ENCODE results near the gene PRSS35.
"Not testable (repeated sequence)": the region's sequence is repeated elsewhere in the genome, so short reads cannot be mapped to it uniquely, and the experiment has no call there.

The PRSS35 gene

DNA sequence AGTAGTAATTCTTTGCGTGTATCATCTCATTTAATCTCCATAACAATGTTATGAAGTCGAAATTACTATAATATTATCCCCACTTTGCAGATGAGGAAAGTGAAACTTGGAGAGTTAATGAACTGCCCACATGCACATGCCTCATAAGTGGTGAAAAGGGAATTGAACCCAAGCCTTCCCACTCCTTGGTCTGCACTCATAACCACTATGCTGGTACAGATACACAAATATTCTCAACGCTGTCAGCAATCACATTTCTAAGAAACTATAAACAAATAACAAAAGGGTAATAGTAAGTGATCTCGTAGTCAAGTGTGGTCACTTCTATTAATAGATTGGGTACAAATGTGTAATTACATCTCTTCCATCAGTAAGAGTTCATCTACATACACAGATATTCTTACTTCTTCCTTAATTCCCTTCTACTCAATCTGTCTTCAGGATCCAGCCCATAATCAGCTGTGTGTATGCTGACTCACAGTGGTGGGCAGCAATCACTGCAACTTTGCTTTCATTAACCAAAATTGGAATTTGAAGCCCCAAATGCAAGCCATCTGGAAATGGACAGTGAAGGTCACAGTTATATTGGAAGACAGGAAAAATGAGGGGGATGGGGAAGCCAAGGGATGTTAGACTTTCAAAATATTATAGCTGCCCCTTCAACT is 6.6 kb downstream of the PRSS35 start:
- no peak for DNase-seq

DNA sequence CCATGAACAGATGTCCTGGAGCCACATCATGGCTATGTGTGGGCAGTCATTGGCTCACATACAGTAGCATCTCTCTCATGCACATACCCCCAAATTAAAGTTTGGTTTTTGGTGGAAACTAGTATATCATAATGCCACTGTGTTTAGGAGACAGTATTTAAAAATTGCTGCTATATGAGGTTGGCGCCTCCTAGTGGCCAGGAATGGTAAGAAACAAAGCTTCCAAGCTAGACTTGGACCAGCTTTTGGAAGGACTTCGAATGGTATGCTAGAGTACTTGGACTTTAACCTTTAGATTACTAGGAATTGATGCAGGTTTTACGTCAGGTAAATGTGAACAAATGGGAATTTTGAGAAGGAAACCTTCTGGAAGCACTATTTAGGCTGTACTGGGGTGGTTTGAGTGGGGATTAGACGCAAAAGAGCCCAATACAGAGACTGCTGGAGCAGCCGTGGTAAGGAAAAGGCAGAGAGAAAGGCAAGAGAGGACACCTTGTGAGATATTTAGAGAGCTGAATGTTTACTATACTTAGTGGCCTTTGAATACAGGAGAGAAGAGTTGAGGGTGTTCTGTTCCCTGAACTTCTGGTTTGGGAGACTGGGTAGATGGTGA is 23.8 kb downstream of the PRSS35 start:
- DNase-seq, result no peak

DNA sequence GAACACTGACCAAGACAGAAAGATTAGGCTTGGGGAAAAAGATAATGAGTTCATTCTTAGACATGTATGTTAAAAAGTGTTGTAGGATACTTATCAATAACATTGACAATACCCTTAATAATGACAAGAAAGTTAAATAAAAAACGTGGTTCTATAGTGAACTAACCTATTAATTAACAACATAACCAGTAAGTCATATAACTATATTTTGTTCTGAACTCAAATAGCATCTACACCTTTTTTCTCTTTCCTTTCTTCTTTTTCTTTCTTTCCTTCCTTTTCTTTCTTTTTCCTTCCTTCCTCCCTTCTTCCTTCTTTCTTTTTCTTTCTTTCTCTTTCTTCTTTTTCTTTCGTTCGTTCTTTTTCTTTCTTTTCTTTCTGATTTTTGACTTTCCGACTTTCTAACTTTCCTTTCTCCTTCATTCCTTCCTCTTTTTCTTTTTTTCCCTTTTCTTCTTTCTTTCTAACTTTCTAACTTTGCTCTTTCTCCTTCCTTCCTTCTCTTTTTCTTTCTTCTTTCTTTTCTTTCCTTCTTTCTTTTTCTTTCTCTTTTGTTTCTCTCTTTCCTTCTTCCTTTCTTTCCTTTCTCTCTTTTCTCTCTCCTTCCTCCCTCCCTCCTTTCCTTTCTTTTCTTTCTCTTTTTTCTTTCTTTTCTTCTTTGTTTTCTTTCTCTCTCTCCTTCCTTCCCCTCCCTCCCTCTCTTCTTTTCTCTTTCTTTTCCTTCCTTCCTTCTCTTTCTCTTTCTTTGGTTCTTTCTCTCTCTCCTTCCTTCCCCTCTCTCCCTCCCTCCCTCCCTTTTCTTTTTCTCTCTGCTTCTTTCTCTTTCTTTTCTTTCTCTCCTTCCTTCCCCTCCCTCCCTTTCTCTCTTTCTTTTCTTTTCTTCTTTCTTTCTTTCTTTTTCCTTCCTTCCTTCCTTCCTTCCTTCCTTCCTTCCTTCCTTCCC is 24.6 kb downstream of the PRSS35 start:
- DNase-seq, result no peak

GRCh38 chr6:83539678-83540077 is 27.3 kb downstream of the PRSS35 start:
- no peak for DNase-seq

DNA sequence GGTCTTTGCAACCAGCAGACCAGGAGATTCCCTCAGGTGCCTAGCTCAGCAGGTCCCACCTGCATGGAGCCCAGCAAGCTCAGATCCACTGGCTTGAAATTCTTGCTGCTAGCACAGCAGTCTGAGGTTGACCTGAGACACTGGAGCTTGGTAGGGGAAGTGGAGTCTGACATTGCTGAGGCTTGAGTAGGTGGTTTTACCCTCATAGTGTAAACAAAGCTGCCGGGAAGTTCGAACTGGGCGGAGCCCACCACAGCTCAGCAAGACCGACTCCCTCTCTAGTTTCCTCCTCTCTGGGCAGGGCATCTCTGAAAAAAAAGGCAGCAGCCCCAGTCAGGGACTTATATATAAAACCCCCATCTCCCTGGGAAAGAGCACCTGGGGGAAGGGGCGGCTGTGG is 34.3 kb downstream of the PRSS35 start:
- no peak for DNase-seq

DNA sequence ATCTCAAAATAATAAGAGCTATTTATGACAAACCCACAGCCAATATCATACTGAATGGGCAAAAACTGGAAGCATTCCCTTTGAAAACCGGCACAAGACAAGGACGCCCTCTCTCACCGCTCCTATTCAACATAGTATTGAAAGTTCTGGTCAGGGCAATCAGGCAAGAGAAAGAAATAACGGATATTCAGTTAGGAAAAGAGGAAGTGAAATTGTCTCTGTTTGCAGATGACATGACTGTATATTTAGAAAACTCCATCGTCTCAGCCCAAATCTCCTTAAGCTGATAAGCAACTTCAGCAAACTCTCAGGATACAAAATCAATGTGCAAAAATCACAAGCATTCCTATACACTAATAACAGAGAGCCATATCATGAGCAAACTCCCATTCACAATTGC is 38.1 kb downstream of the PRSS35 start:
- DNase-seq, result not testable (repeated sequence)

GRCh38 chr6:83551748-83552147 is 39.4 kb downstream of the PRSS35 start:
- not testable (repeated sequence) for DNase-seq

DNA sequence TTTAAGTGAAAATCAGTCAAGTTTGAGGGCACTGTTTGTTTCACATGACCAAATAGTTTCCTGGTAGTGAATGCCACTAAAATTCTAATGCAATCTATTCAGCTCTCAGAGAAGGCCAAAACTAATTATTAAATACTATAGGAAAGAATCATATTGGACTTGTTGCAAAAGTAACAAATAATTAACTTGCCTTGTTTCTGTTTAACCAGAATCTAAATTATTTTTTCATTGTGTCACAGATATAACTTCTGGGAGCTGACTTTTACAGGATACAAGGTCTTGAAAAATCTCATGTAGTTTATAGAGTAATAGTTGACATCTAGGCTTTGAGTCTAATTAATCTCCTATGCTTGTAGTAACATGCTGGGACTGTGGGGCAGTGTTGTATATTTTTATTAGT is 44.5 kb downstream of the PRSS35 start:
- no peak for DNase-seq

GRCh38 chr6:83558975-83559374 is 46.6 kb downstream of the PRSS35 start:
- no peak for DNase-seq

GRCh38 chr6:83571663-83572185 is 59.4 kb downstream of the PRSS35 start:
- DNase-seq, result not testable (repeated sequence)

DNA sequence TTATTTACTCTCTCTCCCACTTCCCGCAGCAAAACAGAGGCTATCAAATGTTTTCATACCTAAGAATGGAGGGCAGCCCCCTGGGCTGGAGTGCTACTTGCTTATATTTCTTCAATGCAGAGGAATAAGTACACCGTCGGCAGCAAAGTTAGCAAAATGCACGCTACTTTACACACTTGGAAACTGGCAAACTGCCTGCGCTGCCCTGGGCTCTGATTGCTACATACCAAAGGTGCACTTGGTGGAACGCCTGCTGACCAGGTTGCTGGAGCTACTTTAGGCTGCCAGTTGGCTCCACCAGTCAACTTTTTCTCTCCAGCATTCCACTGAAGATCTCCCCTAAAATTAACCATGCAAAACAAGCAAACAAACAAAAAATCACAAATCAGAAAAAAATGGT is 62.4 kb downstream of the PRSS35 start:
- no peak for DNase-seq

Measured in T1000 (cell line).